IMR-90 (cell line): ENCODE results near the gene COL19A1. TPM values are rescaled to one million over a fixed set of nuclear protein-coding genes. Genes with fewer than 3 reads are reported as not detected.

Source experiments
- ATAC-seq: fragments of 200-7000 bp; cut with Tn5 transposase; 2 replicates; pipeline ENCODE4 v1.9.1; 2020; ENCODE audit warnings: low read depth, mild to moderate bottlenecking, moderate library complexity
- BruUV-seq: library from RNA; stranded (reverse); fragments of 400-500 nt; replicated peaks from 2 replicates; lab custom pipeline; 2021; lab: Mats Ljungman, UMichigan
- CTCF ChIA-PET: fragments of 300-600 bp; formaldehyde crosslinking; extraction: SDS; loops from one replicate; lab custom pipeline; 2021; ENCODE audit warnings: antibody characterized with exemption; lab: Yijun Ruan, JAX
- POLR2A ChIA-PET: fragments of 300-600 bp; sonication (Branson Sonifier 250); formaldehyde crosslinking; loops from one replicate; lab custom pipeline; 2022; ENCODE audit warnings: antibody characterized with exemption; ENCODE audit not compliant: unreplicated experiment; lab: Charles Lee
- DNase-seq: peaks from one replicate; pipeline ENCODE4 v3.0.0; 2013
- H2AFZ ChIP-seq: replicated peaks from 2 replicates; pipeline ENCODE3; 2013; ENCODE audit warnings: low read length, mild to moderate bottlenecking; ENCODE audit not compliant: poor library complexity
- H2AK5ac ChIP-seq: 2 replicates; pipeline ENCODE4 v1.6.1; 2013; ENCODE audit warnings: low read depth, low read length, inconsistent platforms
- H2AK9ac ChIP-seq: replicated peaks from 2 replicates; pipeline ENCODE3; 2013; ENCODE audit warnings: mild to moderate bottlenecking, low read depth, low read length, moderate library complexity; ENCODE audit not compliant: poor library complexity
- H2BK120ac ChIP-seq: 2 replicates; pipeline ENCODE4 v1.6.1; 2013; ENCODE audit warnings: low read depth, low read length, inconsistent platforms
- H2BK15ac ChIP-seq: 3 replicates; pipeline ENCODE4 v1.6.1; 2013; ENCODE audit warnings: low read depth, low read length, inconsistent platforms
- H2BK20ac ChIP-seq: 2 replicates; pipeline ENCODE4 v1.6.1; 2013; ENCODE audit warnings: low read depth, mild to moderate bottlenecking, inconsistent platforms, low read length, moderate library complexity
- H2BK5ac ChIP-seq: 2 replicates; pipeline ENCODE4 v1.6.1; 2013; ENCODE audit warnings: mild to moderate bottlenecking, low read depth, low read length, inconsistent platforms; ENCODE audit not compliant: poor library complexity, severe bottlenecking
- H3K14ac ChIP-seq: replicated peaks from 2 replicates; pipeline ENCODE4 v1.6.1; 2013; ENCODE audit warnings: low read depth, low read length, inconsistent platforms
- H3K18ac ChIP-seq: 2 replicates; pipeline ENCODE4 v1.6.1; 2013; ENCODE audit warnings: low read depth, low read length, control low read depth
- H3K23ac ChIP-seq: 2 replicates; pipeline ENCODE4 v1.6.1; 2013; ENCODE audit warnings: low read depth, low read length, inconsistent platforms
- H3K27ac ChIP-seq: 2 replicates; pipeline ENCODE4 v1.5.1; 2013; ENCODE audit warnings: mild to moderate bottlenecking, control low read depth, low read length; ENCODE audit not compliant: insufficient read depth
- H3K27me3 ChIP-seq: 2 replicates; pipeline ENCODE4 v1.6.1; 2013; ENCODE audit warnings: low read length; ENCODE audit not compliant: control insufficient read depth, insufficient read depth
- H3K36me3 ChIP-seq: 2 replicates; pipeline ENCODE4 v1.6.1; 2013; ENCODE audit warnings: low read length, mixed read lengths; ENCODE audit not compliant: control insufficient read depth, insufficient read depth
- H3K4ac ChIP-seq: 2 replicates; pipeline ENCODE4 v1.6.1; 2013; ENCODE audit warnings: low read depth, low read length, inconsistent platforms
- H3K4me1 ChIP-seq: 2 replicates; pipeline ENCODE4 v1.6.1; 2013; ENCODE audit warnings: low read length, mixed read lengths; ENCODE audit not compliant: control insufficient read depth, insufficient read depth
- H3K4me2 ChIP-seq: 2 replicates; pipeline ENCODE4 v1.6.1; 2013; ENCODE audit warnings: low read depth, mild to moderate bottlenecking, control low read depth, low read length, moderate library complexity
- H3K4me3 ChIP-seq: 2 replicates; pipeline ENCODE4 v1.5.1; 2013; ENCODE audit warnings: low read depth, mild to moderate bottlenecking, control low read depth, low read length, moderate library complexity; ENCODE audit not compliant: insufficient read depth
- H3K56ac ChIP-seq: 2 replicates; pipeline ENCODE4 v1.6.1; 2013; ENCODE audit warnings: low read length, inconsistent platforms; ENCODE audit not compliant: insufficient read depth; ENCODE audit errors: extremely low read depth
- H3K79me1 ChIP-seq, 2 experiments: 2 replicates each; pipeline ENCODE4 v1.6.1; 2013; ENCODE audit warnings: low read length in 2 of 2, inconsistent platforms in 1 of 2, low read depth in 1 of 2
- H3K9ac ChIP-seq: 2 replicates; pipeline ENCODE4 v1.6.1; 2013; ENCODE audit warnings: low read depth, low read length, control low read depth
- H3K9me1 ChIP-seq: 2 replicates; pipeline ENCODE4 v1.6.1; 2013; ENCODE audit warnings: low read length, inconsistent platforms; ENCODE audit not compliant: insufficient read depth
- H3K9me3 ChIP-seq: 2 replicates; pipeline ENCODE4 v1.6.1; 2013; ENCODE audit warnings: low read length; ENCODE audit not compliant: control insufficient read depth, insufficient read depth
- H4K20me1 ChIP-seq: 2 replicates; pipeline ENCODE4 v1.6.1; 2013; ENCODE audit warnings: low read length, inconsistent platforms; ENCODE audit not compliant: insufficient read depth
- H4K5ac ChIP-seq: 2 replicates; pipeline ENCODE4 v1.6.1; 2013; ENCODE audit warnings: mild to moderate bottlenecking, low read depth, low read length, control low read depth
- H4K8ac ChIP-seq, 2 experiments: 2 replicates each; pipeline ENCODE4 v1.6.1; 2013; ENCODE audit warnings: low read depth in 2 of 2, low read length in 2 of 2, control low read depth in 1 of 2, inconsistent platforms in 1 of 2
- H4K91ac ChIP-seq: 2 replicates; pipeline ENCODE4 v1.6.1; 2013; ENCODE audit warnings: low read depth, low read length, inconsistent platforms; ENCODE audit not compliant: insufficient read depth
- BHLHE40 ChIP-seq: fragments of 150-350 bp; IDR thresholded peaks from 2 replicates; pipeline ENCODE4 v1.6.1; 2016; ENCODE audit warnings: mild to moderate bottlenecking, low read depth, low read length
- CEBPB ChIP-seq: IDR thresholded peaks from 2 replicates; pipeline ENCODE4 v1.6.1; 2012; ENCODE audit warnings: low read depth, low read length, improper control_type of control experiment
- CHD1 ChIP-seq: IDR thresholded peaks from 2 replicates; pipeline ENCODE4 v1.6.1; 2012; ENCODE audit warnings: low read depth, low read length, improper control_type of control experiment
- CTCF ChIP-seq: conservative IDR thresholded peaks from 2 replicates; pipeline ENCODE4 v1.5.1; 2012; ENCODE audit warnings: mild to moderate bottlenecking, low read depth, low read length, improper control_type of control experiment
- ELK1 ChIP-seq: fragments of 150-350 bp; IDR thresholded peaks from 2 replicates; pipeline ENCODE4 v1.6.1; 2016; ENCODE audit warnings: low read depth, mild to moderate bottlenecking, low read length, moderate library complexity, borderline replicate concordance
- FOS ChIP-seq: fragments of 150-350 bp; IDR thresholded peaks from 2 replicates; pipeline ENCODE4 v1.6.1; 2016; ENCODE audit warnings: low read depth, low read length
- MAFK ChIP-seq: IDR thresholded peaks from 2 replicates; pipeline ENCODE4 v1.6.1; 2012; ENCODE audit warnings: low read depth, low read length, improper control_type of control experiment
- MAZ ChIP-seq: IDR thresholded peaks from 2 replicates; pipeline ENCODE4 v1.6.1; 2012; ENCODE audit warnings: low read depth, mild to moderate bottlenecking, low read length, improper control_type of control experiment, moderate library complexity, borderline replicate concordance
- MXI1 ChIP-seq: IDR thresholded peaks from 2 replicates; pipeline ENCODE4 v1.6.1; 2012; ENCODE audit warnings: low read depth, mild to moderate bottlenecking, low read length, moderate library complexity, borderline replicate concordance
- NFE2L2 ChIP-seq: fragments of 150-350 bp; IDR thresholded peaks from 2 replicates; pipeline ENCODE4 v1.6.1; 2016; ENCODE audit warnings: low read depth, mild to moderate bottlenecking, low read length
- POLR2A ChIP-seq: IDR thresholded peaks from 2 replicates; pipeline ENCODE4 v1.6.1; 2012; ENCODE audit warnings: mild to moderate bottlenecking, low read depth, low read length
- RAD21 ChIP-seq: IDR thresholded peaks from 2 replicates; pipeline ENCODE4 v1.6.1; 2012; ENCODE audit warnings: low read length, improper control_type of control experiment
- RCOR1 ChIP-seq: IDR thresholded peaks from 2 replicates; pipeline ENCODE4 v1.6.1; 2012; ENCODE audit warnings: mild to moderate bottlenecking, low read length, improper control_type of control experiment; ENCODE audit not compliant: insufficient replicate concordance
- RFX5 ChIP-seq: IDR thresholded peaks from 2 replicates; pipeline ENCODE4 v1.8.0; 2012; ENCODE audit warnings: low read depth, mild to moderate bottlenecking, low read length, moderate library complexity
- SMC3 ChIP-seq: fragments of 150-350 bp; IDR thresholded peaks from 2 replicates; pipeline ENCODE4 v1.6.1; 2016; ENCODE audit warnings: low read depth, mild to moderate bottlenecking, antibody characterized with exemption, low read length, moderate library complexity
- USF2 ChIP-seq: fragments of 150-350 bp; IDR thresholded peaks from 2 replicates; pipeline ENCODE4 v1.6.1; 2017; ENCODE audit warnings: mild to moderate bottlenecking, antibody characterized with exemption, low read length, low read depth
- WGBS, 2 experiments: methylation state at CpG; one replicate each; pipeline versions ENCODE4 v1.1.5 to v1.1.7; 2013; ENCODE audit warnings: missing lambda C conversion rate in 2 of 2; ENCODE audit not compliant: insufficient read length in 1 of 2; ENCODE audit errors: extremely low coverage in 2 of 2; 5-methylcytosine and 5-hydroxymethylcytosine counted together
- dilution Hi-C: fragments of 300-500 bp; cut with HindIII; formaldehyde crosslinking; loops from one replicate; pipeline ENCODE4 v1.14.3; 2018; ENCODE audit warnings: low sequenced_read_pairs; ENCODE audit not compliant: unreplicated experiment
- in situ Hi-C: fragments of 300-500 bp; cut with MboI; formaldehyde crosslinking; loops from 3 replicates; pipeline ENCODE4 v1.14.3; 2019; ENCODE audit warnings: low sequenced_read_pairs, inconsistent platforms, mixed read lengths
- intact Hi-C: fragments of 100-400 bp; cut with micrococcal nuclease; formaldehyde crosslinking; loops from 2 replicates; pipeline ENCODE4 v1.10.0; 2022
- polyA plus RNA-seq, 3 experiments: library from polyadenylated mRNA; depleted of rRNA; stranded (reverse); fragments of >200 nt; gene quantifications; 2 replicates each; pipeline ENCODE4 v1.2.3, GENCODE V29; 2012; ENCODE audit warnings: low replicate concordance in 1 of 3
- total RNA-seq: library from RNA; depleted of rRNA; stranded (reverse); fragments of >200 nt; gene quantifications from 2 replicates; pipeline ENCODE4 v1.2.3, GENCODE V29; 2012

Gene COL19A1
- total and polyA plus RNA-seq, 2 of the 4 experiments (the other 2 are of a cell fraction): under 0.01 TPM; not detected in 1

- no peak overlapping the region for H4K5ac ChIP-seq
- no peaks in the 10 kb centered on the region for H3K4me1 ChIP-seq
- intact Hi-C loops (no loop called here), in situ Hi-C loops (no loop called here), dilution Hi-C loops (no loop called here)
- no peak overlapping the region for H2AK9ac ChIP-seq
- H4K91ac ChIP-seq: no peak overlapping the region
- no peak overlapping the region for H3K4ac ChIP-seq
- no peaks in the 10 kb centered on the region for H3K9me1 ChIP-seq
- POLR2A ChIA-PET: no interaction called here
- TF ChIP-seq ELK1 (no peak), BHLHE40 (no peak), MAFK (no peak), RAD21 (no peak), RCOR1 (no peak), MAZ (no peak), FOS (no peak), CTCF (no peak), POLR2A (no peak), SMC3 (no peak), RFX5 (no peak), CEBPB (no peak), CHD1 (no peak), NFE2L2 (no peak), USF2 (no peak), MXI1 (no peak)
- H3K14ac ChIP-seq: no peak overlapping the region
- H3K36me3 ChIP-seq: no peaks in the 10 kb centered on the region
- H3K18ac ChIP-seq: no peak overlapping the region
- WGBS, 2 experiments: no CpG with 5 or more reads among the region's 6 CpGs
- H3K27me3 ChIP-seq: no peaks in the 10 kb centered on the region
- no peak overlapping the region for H4K8ac ChIP-seq
- no peak overlapping the region for H2BK5ac ChIP-seq
- H3K4me3 ChIP-seq: no peak overlapping the region
- H3K9me3 ChIP-seq: no peaks in the 10 kb centered on the region
- no peak overlapping the region for H2BK120ac ChIP-seq
- H3K56ac ChIP-seq: no peak overlapping the region
- H3K79me1 ChIP-seq: no peaks in the 10 kb centered on the region
- DNase-seq (no peak), ATAC-seq (no peak)
- no peaks in the 10 kb centered on the region for H4K20me1 ChIP-seq
- no peak overlapping the region for H2AK5ac ChIP-seq
- H3K4me2 ChIP-seq: no peak overlapping the region
- H2AFZ ChIP-seq: no peak overlapping the region
- BruUV-seq: no TSS peak
- CTCF ChIA-PET: no interaction called here
- H2BK15ac ChIP-seq: no peak overlapping the region
- H3K23ac ChIP-seq: no peak overlapping the region
- H2BK20ac ChIP-seq: no peak overlapping the region
- H3K27ac ChIP-seq: no peak overlapping the region
- H3K9ac ChIP-seq: no peak overlapping the region
Measured at GRCh38 chr6:70149209-70149788, 282.9 kb downstream of the COL19A1 start.
